Measurements from ENCODE around the gene STIMATE.

The STIMATE gene

GRCh38 chr3:52915294-52915693, 17.9 kb upstream of the STIMATE start:
- Histone ChIP-seq H3K36me3 (ENCODE audit: control insufficient read depth, insufficient read depth, low read length) (no peaks in the 10 kb centered on the region), H3K9me3 (ENCODE audit: control insufficient read depth, low read length) (no peaks in the 10 kb centered on the region), H3K4me1 (ENCODE audit: control insufficient read depth, insufficient read depth, low read length) (no peaks in the 10 kb centered on the region), H3K4me3 (ENCODE audit: low read length) (no peak overlapping the region), H3K27me3 (ENCODE audit: control insufficient read depth, insufficient read depth, low read length) (no peaks in the 10 kb centered on the region), H3K9ac (ENCODE audit: low read length) (no peak overlapping the region)

- no peak overlapping the region for H3K9ac ChIP-seq (ENCODE audit: low read length)
- H3K9me3 ChIP-seq (ENCODE audit: control insufficient read depth, low read length), result no peaks in the 10 kb centered on the region
- H3K27me3 ChIP-seq (ENCODE audit: control insufficient read depth, insufficient read depth, low read length), result no peaks in the 10 kb centered on the region
- H3K4me1 ChIP-seq (ENCODE audit: control insufficient read depth, insufficient read depth, low read length), result no peaks in the 10 kb centered on the region
- no peaks in the 10 kb centered on the region for H3K36me3 ChIP-seq (ENCODE audit: control insufficient read depth, insufficient read depth, low read length)
- no peak overlapping the region for H3K4me3 ChIP-seq (ENCODE audit: low read length)
Measured at GRCh38 chr3:52912885-52913731, 15.8 kb upstream of the STIMATE start.

- Histone ChIP-seq H3K36me3 (ENCODE audit: control insufficient read depth, insufficient read depth, low read length) (no peaks in the 10 kb centered on the region), H3K9me3 (ENCODE audit: control insufficient read depth, low read length) (no peaks in the 10 kb centered on the region), H3K9ac (ENCODE audit: low read length) (no peak overlapping the region), H3K27me3 (ENCODE audit: control insufficient read depth, insufficient read depth, low read length) (no peaks in the 10 kb centered on the region), H3K4me3 (ENCODE audit: low read length) (no peak overlapping the region), H3K4me1 (ENCODE audit: control insufficient read depth, insufficient read depth, low read length) (no peaks in the 10 kb centered on the region)
Measured at GRCh38 chr3:52910823-52911222, 13.5 kb upstream of the STIMATE start.

- Histone ChIP-seq H3K9ac (ENCODE audit: low read length) (no peak overlapping the region), H3K4me1 (ENCODE audit: control insufficient read depth, insufficient read depth, low read length) (no peaks in the 10 kb centered on the region), H3K27me3 (ENCODE audit: control insufficient read depth, insufficient read depth, low read length) (no peaks in the 10 kb centered on the region), H3K4me3 (ENCODE audit: low read length) (no peak overlapping the region), H3K36me3 (ENCODE audit: control insufficient read depth, insufficient read depth, low read length) (no peaks in the 10 kb centered on the region), H3K9me3 (ENCODE audit: control insufficient read depth, low read length) (no peaks in the 10 kb centered on the region)
Measured at GRCh38 chr3:52907497-52907896, 10.1 kb upstream of the STIMATE start.

- Histone ChIP-seq H3K4me1 (ENCODE audit: control insufficient read depth, insufficient read depth, low read length) (no peaks in the 10 kb centered on the region), H3K4me3 (ENCODE audit: low read length) (no peak overlapping the region), H3K9me3 (ENCODE audit: control insufficient read depth, low read length) (no peaks in the 10 kb centered on the region), H3K9ac (ENCODE audit: low read length) (no peak overlapping the region), H3K27me3 (ENCODE audit: control insufficient read depth, insufficient read depth, low read length) (no peaks in the 10 kb centered on the region), H3K36me3 (ENCODE audit: control insufficient read depth, insufficient read depth, low read length) (no peaks in the 10 kb centered on the region)
Measured at GRCh38 chr3:52904552-52904951, 7.2 kb upstream of the STIMATE start.

GRCh38 chr3:52904000-52904399, 6.7 kb upstream of the STIMATE start:
- no peaks in the 10 kb centered on the region for H3K9me3 ChIP-seq (ENCODE audit: control insufficient read depth, low read length)
- no peaks in the 10 kb centered on the region for H3K27me3 ChIP-seq (ENCODE audit: control insufficient read depth, insufficient read depth, low read length)
- no peak overlapping the region for H3K9ac ChIP-seq (ENCODE audit: low read length)
- H3K4me1 ChIP-seq (ENCODE audit: control insufficient read depth, insufficient read depth, low read length), result no peaks in the 10 kb centered on the region
- H3K4me3 ChIP-seq (ENCODE audit: low read length), result no peak overlapping the region
- no peaks in the 10 kb centered on the region for H3K36me3 ChIP-seq (ENCODE audit: control insufficient read depth, insufficient read depth, low read length)

- Histone ChIP-seq H3K27me3 (ENCODE audit: control insufficient read depth, insufficient read depth, low read length) (no peaks in the 10 kb centered on the region), H3K4me3 (ENCODE audit: low read length) (peak overlapping the region; percentile 78), H3K9ac (ENCODE audit: low read length) (peak overlapping the region; percentile 74), H3K36me3 (ENCODE audit: control insufficient read depth, insufficient read depth, low read length) (no peaks in the 10 kb centered on the region), H3K4me1 (ENCODE audit: control insufficient read depth, insufficient read depth, low read length) (peaks cover 36% of the 10 kb centered on the region), H3K9me3 (ENCODE audit: control insufficient read depth, low read length) (no peaks in the 10 kb centered on the region)
Measured at GRCh38 chr3:52896613-52897012, 735 bp downstream of the STIMATE start.

- Histone ChIP-seq H3K4me3 (ENCODE audit: low read length) (peak overlapping the region; percentile 78), H3K9ac (ENCODE audit: low read length) (peak overlapping the region; percentile 74)
Measured at GRCh38 chr3:52896151-52896550, 1.2 kb downstream of the STIMATE start.

GRCh38 chr3:52895418-52895817, 1.9 kb downstream of the STIMATE start:
- Histone ChIP-seq H3K4me3 (ENCODE audit: low read length) (no peak overlapping the region), H3K9me3 (ENCODE audit: control insufficient read depth, low read length) (no peaks in the 10 kb centered on the region), H3K4me1 (ENCODE audit: control insufficient read depth, insufficient read depth, low read length) (peaks cover 45% of the 10 kb centered on the region), H3K27me3 (ENCODE audit: control insufficient read depth, insufficient read depth, low read length) (no peaks in the 10 kb centered on the region), H3K36me3 (ENCODE audit: control insufficient read depth, insufficient read depth, low read length) (no peaks in the 10 kb centered on the region), H3K9ac (ENCODE audit: low read length) (no peak overlapping the region)

More at GRCh38 chr3:52896151-52896550, 1.2 kb downstream of the STIMATE start:
- H3K27me3 ChIP-seq (ENCODE audit: control insufficient read depth, insufficient read depth, low read length), result no peaks in the 10 kb centered on the region
- no peaks in the 10 kb centered on the region for H3K36me3 ChIP-seq (ENCODE audit: control insufficient read depth, insufficient read depth, low read length)
- no peaks in the 10 kb centered on the region for H3K9me3 ChIP-seq (ENCODE audit: control insufficient read depth, low read length)
- peaks cover 41% of the 10 kb centered on the region for H3K4me1 ChIP-seq (ENCODE audit: control insufficient read depth, insufficient read depth, low read length)

- no peak overlapping the region for H3K9ac ChIP-seq (ENCODE audit: low read length)
- H3K27me3 ChIP-seq (ENCODE audit: control insufficient read depth, insufficient read depth, low read length), result no peaks in the 10 kb centered on the region
- H3K36me3 ChIP-seq (ENCODE audit: control insufficient read depth, insufficient read depth, low read length), result no peaks in the 10 kb centered on the region
- peaks cover 48% of the 10 kb centered on the region for H3K4me1 ChIP-seq (ENCODE audit: control insufficient read depth, insufficient read depth, low read length)
- H3K9me3 ChIP-seq (ENCODE audit: control insufficient read depth, low read length), result no peaks in the 10 kb centered on the region
- no peak overlapping the region for H3K4me3 ChIP-seq (ENCODE audit: low read length)
Measured at GRCh38 chr3:52894756-52895155, 2.6 kb downstream of the STIMATE start.

GRCh38 chr3:52893723-52894122, 3.6 kb downstream of the STIMATE start:
- Histone ChIP-seq H3K27me3 (ENCODE audit: control insufficient read depth, insufficient read depth, low read length) (no peaks in the 10 kb centered on the region), H3K9me3 (ENCODE audit: control insufficient read depth, low read length) (no peaks in the 10 kb centered on the region), H3K9ac (ENCODE audit: low read length) (no peak overlapping the region), H3K4me1 (ENCODE audit: control insufficient read depth, insufficient read depth, low read length) (peaks cover 48% of the 10 kb centered on the region), H3K4me3 (ENCODE audit: low read length) (no peak overlapping the region), H3K36me3 (ENCODE audit: control insufficient read depth, insufficient read depth, low read length) (no peaks in the 10 kb centered on the region)

- Histone ChIP-seq H3K9me3 (ENCODE audit: control insufficient read depth, low read length) (no peaks in the 10 kb centered on the region), H3K4me1 (ENCODE audit: control insufficient read depth, insufficient read depth, low read length) (peaks cover 46% of the 10 kb centered on the region), H3K4me3 (ENCODE audit: low read length) (no peak overlapping the region), H3K36me3 (ENCODE audit: control insufficient read depth, insufficient read depth, low read length) (no peaks in the 10 kb centered on the region), H3K27me3 (ENCODE audit: control insufficient read depth, insufficient read depth, low read length) (no peaks in the 10 kb centered on the region), H3K9ac (ENCODE audit: low read length) (peak overlapping the region; percentile 29)
Measured at GRCh38 chr3:52892625-52893311, 4.6 kb downstream of the STIMATE start.

All from mucosa of stomach (tissue), 1 donor.